Smooth muscle cell (in vitro differentiated cells): Measurements from ENCODE around the gene FGGY. TPM values are rescaled to one million over a fixed set of nuclear protein-coding genes. Genes with fewer than 3 reads are reported as not detected.
A peak's percentile ranks its signal among the peaks of the same experiment; 100 is the strongest.

Experiments
- DNase-seq: peaks from one replicate; lab custom pipeline; 2025; ENCODE audit not compliant: unreplicated experiment; lab: John Stamatoyannopoulos, UW
- H2AFZ ChIP-seq: fragments of 200-600 bp; sonication (generic); 2 replicates; pipeline ENCODE4 v1.6.0; 2016; ENCODE audit warnings: antibody characterized with exemption, low read depth, mild to moderate bottlenecking
- H3F3A ChIP-seq: fragments of 200-600 bp; sonication (generic); 2 replicates; pipeline ENCODE4 v1.6.0; 2017; ENCODE audit warnings: antibody characterized with exemption, low read depth
- H3K27ac ChIP-seq: fragments of 200-600 bp; sonication (generic); 2 replicates; pipeline ENCODE4 v1.5.1; 2016; ENCODE audit warnings: low read depth, mild to moderate bottlenecking
- H3K27me3 ChIP-seq: fragments of 200-600 bp; sonication (generic); 2 replicates; pipeline ENCODE4 v1.6.1; 2016; ENCODE audit warnings: low read depth, mild to moderate bottlenecking
- H3K36me3 ChIP-seq: fragments of 200-600 bp; sonication (generic); 2 replicates; pipeline ENCODE4 v1.5.1; 2016; ENCODE audit warnings: low read depth
- H3K4me1 ChIP-seq: fragments of 200-600 bp; sonication (generic); 2 replicates; pipeline ENCODE4 v1.5.1; 2016; ENCODE audit warnings: low read depth
- H3K4me2 ChIP-seq: fragments of 200-600 bp; sonication (generic); 2 replicates; pipeline ENCODE4 v1.6.0; 2016; ENCODE audit warnings: mild to moderate bottlenecking
- H3K4me3 ChIP-seq: fragments of 200-600 bp; sonication (generic); 2 replicates; pipeline ENCODE4 v1.5.1; 2016; ENCODE audit warnings: mild to moderate bottlenecking
- H3K79me2 ChIP-seq: fragments of 200-600 bp; sonication (generic); 2 replicates; pipeline ENCODE4 v1.6.0; 2016; ENCODE audit warnings: low read depth, mild to moderate bottlenecking
- H3K9ac ChIP-seq: fragments of 200-600 bp; sonication (generic); 2 replicates; pipeline ENCODE4 v1.6.0; 2016; ENCODE audit warnings: low read depth
- H3K9me3 ChIP-seq: fragments of 200-600 bp; sonication (generic); replicated peaks from 2 replicates; pipeline ENCODE4 v1.5.1; 2016; ENCODE audit warnings: low read depth
- H4K20me1 ChIP-seq: fragments of 200-600 bp; sonication (generic); 2 replicates; pipeline ENCODE4 v1.6.0; 2016; ENCODE audit warnings: low read depth
- CTCF ChIP-seq: fragments of 200-600 bp; sonication (generic); IDR thresholded peaks from 2 replicates; pipeline ENCODE4 v1.5.1; 2017; ENCODE audit warnings: borderline replicate concordance, mild to moderate bottlenecking, antibody characterized with exemption; ENCODE audit not compliant: insufficient read depth, poor library complexity, severe bottlenecking
- WGBS: methylation state at CpG from one replicate; pipeline ENCODE4 v1.1.7; 2016; ENCODE audit warnings: low lambda C conversion rate; 5-methylcytosine and 5-hydroxymethylcytosine counted together
- polyA plus RNA-seq: library from polyadenylated mRNA; unstranded; fragments of >200 nt; fragmentation: Nextera tagmentation; extraction: Ambion mirVana; gene quantifications from 2 replicates; pipeline ENCODE4 v1.2.1, GENCODE V29; 2016
- total RNA-seq: library from RNA; depleted of rRNA; stranded (reverse); fragments of >200 nt; gene quantifications from 2 replicates; pipeline ENCODE4 v1.2.3, GENCODE V29; 2014

The FGGY gene
- total and polyA plus RNA-seq, 2 experiments from 2014 or later = 5.1 to 9.2 TPM

GRCh38 chr1:59480188-59480888 lies 183.4 kb downstream of the FGGY start:
- Histone ChIP-seq H3F3A (peaks cover 14% of the 10 kb centered on the region), H3K4me3 (no peak overlapping the region), H4K20me1 (no peaks in the 10 kb centered on the region), H3K27me3 (no peaks in the 10 kb centered on the region), H3K79me2 (no peaks in the 10 kb centered on the region), H3K27ac (no peak overlapping the region), H3K9me3 (no peaks in the 10 kb centered on the region), H3K4me1 (peaks cover 6% of the 10 kb centered on the region), H3K9ac (no peak overlapping the region), H2AFZ (no peak overlapping the region), H3K36me3 (no peaks in the 10 kb centered on the region), H3K4me2 (no peak overlapping the region)
- TF ChIP-seq CTCF = no peak
- DNase-seq = no peak
- WGBS = 84% methylated on average over 7 of the region's 7 CpGs

- Histone ChIP-seq H3K4me1 (peaks cover 6% of the 10 kb centered on the region), H3K27ac (peak overlapping the region; percentile 84), H3K79me2 (no peaks in the 10 kb centered on the region), H2AFZ (no peak overlapping the region), H3K9me3 (no peaks in the 10 kb centered on the region), H3F3A (peaks cover 14% of the 10 kb centered on the region), H3K36me3 (no peaks in the 10 kb centered on the region), H3K4me3 (no peak overlapping the region), H3K27me3 (no peaks in the 10 kb centered on the region), H3K4me2 (peak overlapping the region; percentile 28), H3K9ac (no peak overlapping the region), H4K20me1 (no peaks in the 10 kb centered on the region)
- no peak for DNase-seq
- WGBS = 36% methylated on average over 3 of the region's 3 CpGs
- TF ChIP-seq CTCF = no peak
These were observed 185.1 kb downstream of the FGGY start for GRCh38 chr1:59481881-59482505.

GRCh38 chr1:59482986-59483385 lies 186.1 kb downstream of the FGGY start:
- no peak overlapping the region for H3K9ac ChIP-seq
- no peaks in the 10 kb centered on the region for H4K20me1 ChIP-seq
- WGBS = 100% methylated on average over 1 of the region's 1 CpG
- H3K4me2 ChIP-seq = no peak overlapping the region
- no peak overlapping the region for H3K4me3 ChIP-seq
- no peaks in the 10 kb centered on the region for H3K27me3 ChIP-seq
- DNase-seq = no peak
- H3K27ac ChIP-seq = peak overlapping the region; percentile 84
- no peaks in the 10 kb centered on the region for H3K36me3 ChIP-seq
- no peak overlapping the region for H2AFZ ChIP-seq
- H3K79me2 ChIP-seq = no peaks in the 10 kb centered on the region
- H3K4me1 ChIP-seq = peaks cover 9% of the 10 kb centered on the region
- H3K9me3 ChIP-seq = no peaks in the 10 kb centered on the region
- peaks cover 14% of the 10 kb centered on the region for H3F3A ChIP-seq
- no peak for TF ChIP-seq CTCF
